HL-60 (cell line): Measurements from ENCODE around the gene MAN2B2.

Experiments used
- CTCF ChIP-seq: IDR thresholded peaks from one replicate; pipeline ENCODE4 v1.5.1; 2011; ENCODE audit warnings: low read length, control low read depth, inconsistent platforms; ENCODE audit not compliant: insufficient read depth
- GABPA ChIP-seq: IDR thresholded peaks from 2 replicates; pipeline ENCODE4 v1.6.1; 2012; ENCODE audit warnings: low read depth
- POLR2AphosphoS5 ChIP-seq: IDR thresholded peaks from 2 replicates; pipeline ENCODE4 v1.6.1; 2012; ENCODE audit warnings: low read depth
- REST ChIP-seq: IDR thresholded peaks from 2 replicates; pipeline ENCODE4 v1.6.1; 2012; ENCODE audit warnings: low read depth; ENCODE audit not compliant: insufficient replicate concordance

GRCh38 chr4:6576932-6577331 lies 1.9 kb downstream of the MAN2B2 start:
- TF ChIP-seq CTCF, result no peak
- no peak for TF ChIP-seq GABPA
- no peak for TF ChIP-seq POLR2AphosphoS5
- no peak for TF ChIP-seq REST
